Activated T-helper 1 cell treated with anti-CD3 and anti-CD28 coated beads, Interleukin-2, amount 50 U/mL, for 16 hours (primary cell): ENCODE results near the gene NR2F1-AS1.

Experiments used
- DNase-seq, 2 donors: peaks; one replicate each; pipeline ENCODE4 v3.0.0-alpha.2; 2020; ENCODE audit warnings: low read depth in 1 of 2, low spot score in 1 of 2

The NR2F1-AS1 gene

DNA sequence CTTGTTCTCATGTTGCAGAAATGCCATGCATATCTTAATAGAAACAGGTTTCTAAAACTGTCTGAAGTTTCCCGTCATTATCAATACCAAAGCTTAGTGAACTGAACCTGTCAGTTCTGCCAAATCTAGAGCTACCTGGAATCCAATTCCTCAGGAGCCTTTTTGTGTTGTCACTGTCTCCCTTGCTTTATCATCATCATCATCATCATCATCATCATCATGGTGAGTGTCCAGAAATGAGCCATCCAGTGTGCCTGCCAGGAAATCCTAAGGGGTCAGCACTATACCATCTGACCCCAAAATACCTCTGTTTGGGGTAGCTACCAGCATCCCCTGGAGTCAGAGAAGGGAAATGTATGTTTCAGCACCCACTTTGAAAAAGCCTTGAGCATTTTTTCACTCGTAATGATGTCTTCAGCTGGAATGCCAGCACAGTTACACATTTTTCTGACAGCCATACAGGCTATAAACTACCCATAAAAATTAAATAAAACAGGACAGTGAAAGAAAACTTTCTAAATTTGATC, 150.3 kb downstream of the NR2F1-AS1 start:
- DNase-seq: no peak

DNA sequence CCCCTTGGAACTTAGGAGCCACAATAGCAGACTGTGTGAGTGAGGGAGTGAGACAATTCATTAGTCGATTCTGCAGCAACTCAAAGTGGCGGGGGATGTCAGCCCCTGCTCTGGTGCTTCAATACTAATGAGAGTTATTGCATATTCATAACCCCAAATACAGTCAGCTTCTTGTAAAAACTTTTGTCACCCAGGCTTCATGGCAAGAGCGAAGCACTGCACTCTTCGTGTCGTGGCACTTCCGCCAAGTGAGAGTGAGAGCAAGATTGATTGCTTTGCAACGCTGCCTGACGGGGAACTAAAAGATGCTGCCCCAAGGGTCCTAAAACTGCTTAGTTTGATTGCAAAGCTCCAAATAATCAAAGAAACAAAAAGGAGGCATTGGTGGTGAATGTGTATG, 150.9 kb downstream of the NR2F1-AS1 start:
- DNase-seq: no peak

DNA sequence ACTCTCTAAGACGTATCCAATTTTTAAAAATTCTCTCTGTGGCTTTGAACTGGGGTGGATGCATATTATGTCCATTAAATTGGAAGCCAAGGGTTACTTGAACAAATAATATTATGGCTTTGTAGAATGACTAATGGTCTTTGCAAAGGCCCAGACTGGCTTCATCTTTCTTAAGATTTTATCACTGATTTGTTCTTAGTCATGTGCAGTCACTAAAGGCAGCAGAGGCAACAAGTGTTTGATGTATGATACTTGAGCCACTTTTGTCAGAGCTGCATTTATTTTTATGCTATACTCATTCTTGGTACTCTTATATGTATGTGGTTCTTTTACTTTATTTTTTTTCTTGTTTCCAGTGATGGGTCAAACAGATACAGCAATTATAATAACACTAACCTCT, 152.2 kb downstream of the NR2F1-AS1 start:
- DNase-seq: no peak

DNA sequence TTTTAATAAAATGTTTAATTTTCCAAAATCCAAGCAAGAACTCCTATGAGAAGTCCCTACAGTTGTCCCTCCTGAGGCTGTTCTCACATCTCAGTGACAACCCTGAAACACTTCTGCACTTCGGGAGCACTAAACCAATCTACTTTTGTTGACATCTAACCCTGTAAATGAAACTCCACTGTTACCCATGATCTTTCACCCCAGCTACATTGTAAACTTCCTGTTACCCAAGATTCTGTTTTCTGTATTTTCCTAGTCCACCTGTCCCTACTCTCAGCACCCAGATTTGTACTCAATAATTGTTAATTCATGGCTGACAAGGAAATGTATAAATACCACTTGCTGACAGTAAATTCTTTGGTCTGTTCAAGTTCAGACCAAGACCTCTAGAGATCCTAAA, 153.7 kb downstream of the NR2F1-AS1 start:
- no peak for DNase-seq

DNA sequence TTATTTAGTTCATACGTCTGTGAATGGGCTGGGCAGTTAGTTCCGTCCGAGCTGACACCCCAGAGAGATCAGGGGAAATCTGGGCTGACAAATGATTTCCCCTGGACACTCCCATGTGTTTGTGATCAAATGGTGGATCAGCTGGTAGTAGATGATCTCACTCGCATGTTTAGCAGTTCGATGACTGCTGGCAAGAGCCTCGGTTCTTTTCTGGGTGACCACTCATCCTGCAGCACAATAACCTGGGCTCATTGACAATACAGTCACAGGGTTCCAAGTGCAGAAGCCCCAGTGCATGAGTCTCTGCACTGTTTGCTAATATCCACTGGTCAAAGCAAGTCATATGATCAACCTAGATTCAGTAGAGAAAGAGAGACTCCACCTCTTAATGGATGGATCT, 155.9 kb downstream of the NR2F1-AS1 start:
- DNase-seq: no peak

DNA sequence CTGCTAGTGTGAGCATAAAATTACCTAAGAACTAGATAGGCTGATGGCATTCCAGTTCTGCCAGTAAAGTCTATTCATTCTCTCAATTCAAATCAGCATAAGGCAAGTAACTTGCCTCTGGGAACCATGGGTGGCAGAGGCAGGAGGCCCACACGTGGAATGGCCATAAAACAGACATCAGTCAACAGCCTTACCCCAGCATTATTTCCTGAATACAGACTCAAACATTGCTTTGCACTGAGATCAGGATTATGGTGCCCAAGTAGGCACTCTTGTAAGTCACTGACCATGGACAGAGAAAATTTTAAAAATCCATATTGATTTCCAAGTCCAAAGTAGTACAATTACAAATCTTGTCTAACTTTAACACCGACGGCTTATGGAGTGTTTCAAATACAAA, 157.7 kb downstream of the NR2F1-AS1 start:
- DNase-seq: no peak

DNA sequence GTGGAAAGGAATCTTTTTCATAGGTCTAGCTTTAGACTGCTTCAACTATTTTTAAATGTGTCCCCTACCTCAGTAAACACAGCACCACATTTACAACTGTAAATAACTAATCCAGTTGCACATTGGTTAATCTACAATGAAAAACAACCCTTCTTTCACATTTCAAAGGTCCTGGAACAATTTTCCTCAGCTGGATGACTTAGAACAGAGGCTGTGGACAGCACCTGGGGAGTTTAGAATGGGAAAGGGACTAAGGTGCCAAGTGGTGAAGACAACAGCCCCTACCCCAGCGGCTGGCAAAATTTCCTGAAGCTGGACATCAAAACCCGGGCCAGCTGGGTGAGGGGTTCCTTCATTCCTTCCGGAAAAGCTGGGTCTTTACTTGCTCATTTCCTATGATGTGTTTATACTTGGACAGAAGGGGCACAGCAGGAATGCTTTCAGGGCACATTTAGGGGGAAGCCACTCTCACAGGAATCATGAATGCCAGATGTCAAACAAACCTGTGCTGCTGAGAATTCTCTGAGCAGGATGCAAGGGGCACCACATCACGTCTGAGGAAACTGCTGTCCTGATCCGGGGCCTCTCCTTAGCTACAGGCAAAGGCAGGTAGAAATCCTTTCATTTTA, 158.3 kb downstream of the NR2F1-AS1 start:
- DNase-seq: no peak

DNA sequence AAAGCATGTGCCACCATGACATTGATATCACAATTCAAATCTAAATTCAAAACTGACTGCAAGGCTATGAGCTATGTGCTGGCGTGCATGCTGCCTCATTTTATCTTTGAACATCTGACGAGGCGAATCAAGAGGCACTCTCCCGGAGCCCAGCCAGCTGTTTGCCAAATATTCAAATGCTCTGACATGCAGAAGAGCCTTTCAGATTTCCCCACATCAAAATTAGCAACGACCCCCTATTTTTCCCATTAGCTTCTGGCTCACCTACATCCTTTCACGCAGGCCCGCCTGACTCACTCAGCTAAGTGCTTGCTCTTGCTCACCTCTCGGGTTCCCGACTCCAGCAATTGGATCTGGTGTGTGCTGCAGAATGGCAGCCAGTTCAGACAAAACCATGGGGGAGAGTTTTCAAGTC, 159.0 kb downstream of the NR2F1-AS1 start:
- no peak for DNase-seq

DNA sequence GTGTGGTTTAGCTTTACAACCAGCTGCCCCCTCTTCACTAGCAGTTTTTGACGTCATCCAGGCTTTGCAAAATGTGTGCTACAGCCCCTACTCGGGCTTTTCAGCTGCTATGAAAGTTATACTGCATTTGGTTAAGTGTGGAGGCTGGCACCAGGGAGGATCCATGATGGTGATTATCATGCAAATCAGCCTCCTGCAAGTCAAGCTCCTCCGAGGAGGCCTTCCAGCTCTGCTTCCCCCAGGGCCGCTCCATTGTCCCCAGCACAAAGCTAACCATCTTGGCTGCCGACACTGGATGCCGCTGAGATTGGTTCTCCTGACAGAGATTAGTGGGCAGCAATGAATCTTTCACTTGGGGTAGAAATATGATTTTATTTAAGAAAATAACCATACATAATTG, 159.6 kb downstream of the NR2F1-AS1 start:
- DNase-seq: no peak

DNA sequence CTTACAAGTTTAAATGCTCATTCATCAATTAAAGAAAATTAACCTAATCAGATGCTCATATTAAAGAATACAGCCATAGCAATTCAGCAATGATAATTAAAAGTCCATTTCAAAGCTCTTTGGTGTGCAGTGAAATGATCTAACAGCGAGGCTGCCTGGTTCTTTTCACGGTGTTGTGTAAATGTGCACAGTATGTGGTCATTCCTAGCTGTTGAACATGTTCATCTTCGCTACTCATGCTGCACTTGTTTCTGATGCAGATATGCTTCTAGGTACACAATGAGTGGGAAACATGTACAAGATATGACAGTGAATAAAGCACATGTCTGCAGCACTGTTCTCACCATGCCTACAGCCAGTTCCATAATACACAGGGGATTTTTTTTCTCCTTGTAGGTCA, 163.5 kb downstream of the NR2F1-AS1 start:
- DNase-seq: no peak

DNA sequence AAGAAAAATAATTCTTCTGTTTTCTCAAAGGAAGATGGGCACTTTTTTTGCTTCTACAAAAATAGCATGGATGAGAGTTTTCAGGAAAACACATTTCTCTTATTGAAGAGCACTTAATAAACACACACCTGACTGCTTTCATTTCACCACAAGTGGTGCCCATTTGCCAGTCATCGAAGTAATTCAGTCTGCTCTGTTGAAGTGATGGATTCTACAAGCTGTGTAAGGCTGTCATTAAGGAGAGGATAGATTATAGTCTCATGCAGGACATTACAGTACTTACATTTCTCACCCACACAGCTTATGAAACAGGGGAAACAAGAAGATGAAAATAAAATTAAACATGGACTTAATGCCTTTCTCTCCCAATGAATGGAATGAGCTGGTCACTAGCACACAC, 165.2 kb downstream of the NR2F1-AS1 start:
- no peak for DNase-seq

DNA sequence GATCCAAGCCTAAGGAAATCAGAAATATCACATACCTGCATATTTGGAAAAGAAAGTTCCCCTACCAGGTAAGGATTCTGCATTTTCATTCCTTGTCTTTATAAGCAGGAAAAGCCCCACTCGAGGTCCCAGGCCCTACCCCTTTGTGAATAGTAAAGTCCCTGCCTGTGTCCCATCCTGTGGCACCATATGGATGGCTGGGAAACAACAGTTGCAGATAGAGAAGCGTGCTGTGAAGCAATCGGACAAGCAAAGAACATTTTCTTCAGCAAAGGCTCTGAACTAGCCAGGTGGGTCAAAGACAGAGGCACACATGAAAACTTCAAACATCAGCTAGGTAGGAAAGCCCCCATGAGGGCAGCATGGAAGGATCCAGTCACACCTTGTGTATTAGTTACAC, 169.3 kb downstream of the NR2F1-AS1 start:
- no peak for DNase-seq

DNA sequence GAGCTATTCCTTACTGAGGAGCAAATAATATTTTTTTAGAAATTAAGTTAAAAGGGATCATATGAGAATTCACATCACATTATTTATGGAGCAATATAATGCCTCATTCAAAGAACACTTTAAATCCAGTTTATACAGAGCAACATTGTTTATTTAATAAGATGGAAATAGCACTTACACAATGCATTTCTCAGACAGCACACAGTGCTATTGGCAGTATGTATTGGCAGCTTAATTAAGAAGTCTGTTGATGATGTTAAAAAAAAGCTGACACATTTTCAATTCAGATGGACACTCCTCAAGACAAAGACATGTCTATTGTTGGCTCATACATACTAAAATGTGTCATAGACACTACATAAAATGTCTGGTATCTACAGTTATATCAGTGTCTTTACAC, 171.3 kb downstream of the NR2F1-AS1 start:
- DNase-seq: no peak

DNA sequence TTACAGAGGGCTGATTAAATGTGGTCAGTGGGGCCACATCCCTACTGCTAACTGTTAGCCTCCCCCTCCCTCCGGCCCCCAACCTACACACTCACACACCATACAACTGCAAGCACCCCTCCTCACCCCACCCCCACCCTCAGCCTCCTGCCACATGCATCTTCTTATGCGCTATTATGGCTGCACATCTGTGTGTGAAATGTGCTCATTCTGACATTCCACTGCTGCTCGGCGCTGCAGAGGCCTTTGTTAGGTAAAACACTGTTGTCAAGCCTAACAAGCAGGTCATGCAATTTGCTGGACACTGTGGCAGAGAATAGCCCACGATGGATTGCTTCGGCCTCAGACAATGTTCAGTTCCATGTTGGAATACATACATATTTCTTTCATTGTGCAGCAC, 173.6 kb downstream of the NR2F1-AS1 start:
- no peak for DNase-seq

DNA sequence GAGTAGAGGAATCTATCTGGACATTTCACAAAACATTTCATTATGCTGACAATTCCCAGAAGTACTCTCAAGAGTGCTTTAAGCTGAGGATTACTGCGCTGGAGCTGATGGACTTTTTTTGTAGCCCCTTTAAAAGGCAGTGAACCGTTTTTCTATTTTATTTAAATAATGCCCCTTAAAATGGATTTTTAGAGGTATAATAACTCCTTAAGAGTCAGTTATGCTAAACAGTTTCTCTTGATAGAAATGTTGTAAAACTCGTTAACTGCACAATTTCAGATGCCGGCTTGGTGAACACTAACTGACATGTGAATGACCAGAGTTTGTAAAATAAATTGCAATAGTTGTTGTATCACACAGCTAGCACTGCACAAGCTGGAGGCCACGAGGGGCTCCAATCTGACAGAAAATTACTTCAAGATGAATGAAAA, 174.0 kb downstream of the NR2F1-AS1 start:
- no peak for DNase-seq

DNA sequence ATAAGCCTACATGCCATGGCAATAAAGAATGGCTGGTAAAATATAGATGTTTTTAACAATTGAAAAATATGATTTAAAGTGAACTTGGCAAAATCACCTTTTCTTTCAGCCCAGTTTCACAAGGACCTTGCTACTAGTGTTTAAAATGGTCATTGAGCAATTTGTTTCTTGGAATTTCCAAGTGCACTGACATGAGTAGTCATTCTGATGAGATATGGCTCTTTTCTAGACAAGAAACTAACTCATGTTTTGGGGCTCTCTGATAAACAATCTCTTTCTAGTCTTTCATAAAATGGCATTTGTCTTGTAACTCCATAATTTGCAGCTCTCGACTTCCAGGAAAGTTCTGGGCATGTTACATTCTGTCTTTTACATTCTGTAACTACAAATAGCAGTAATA, 176.8 kb downstream of the NR2F1-AS1 start:
- no peak for DNase-seq

DNA sequence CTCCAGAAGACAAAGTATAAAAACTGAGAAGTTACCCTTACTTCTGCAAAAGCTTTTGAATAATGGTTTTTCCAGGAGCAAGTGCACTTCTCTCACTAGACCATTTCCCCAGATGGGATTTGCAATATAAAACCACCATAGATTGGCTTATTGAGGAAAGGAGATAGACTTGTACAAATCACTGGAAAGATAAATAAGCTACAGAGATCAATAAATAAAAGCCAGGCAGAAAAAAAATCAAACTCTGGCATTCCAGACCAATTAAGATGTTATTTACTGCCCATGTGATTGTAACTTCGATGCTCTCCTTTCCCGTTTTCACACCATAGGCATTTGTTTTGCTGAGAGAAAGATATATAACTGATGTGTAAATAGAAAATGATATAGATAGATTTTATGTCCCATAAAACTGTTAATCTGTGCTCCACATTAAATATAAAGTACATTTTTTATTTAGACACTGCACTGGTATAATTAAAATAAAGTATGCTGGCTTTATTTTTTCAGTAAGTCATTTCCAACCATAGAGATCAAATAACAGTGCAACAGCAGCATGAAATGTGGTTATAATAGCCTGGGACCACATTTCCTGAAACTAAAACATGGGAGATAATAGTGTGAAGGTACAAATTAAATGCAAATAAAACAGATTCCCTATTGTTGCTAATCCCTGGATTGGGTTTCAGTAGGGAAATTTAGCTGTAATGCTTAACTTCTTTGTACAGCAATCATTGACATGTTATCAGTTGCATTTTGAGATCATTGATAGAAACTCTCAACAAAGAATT, 177.7 kb downstream of the NR2F1-AS1 start:
- DNase-seq: no peak

DNA sequence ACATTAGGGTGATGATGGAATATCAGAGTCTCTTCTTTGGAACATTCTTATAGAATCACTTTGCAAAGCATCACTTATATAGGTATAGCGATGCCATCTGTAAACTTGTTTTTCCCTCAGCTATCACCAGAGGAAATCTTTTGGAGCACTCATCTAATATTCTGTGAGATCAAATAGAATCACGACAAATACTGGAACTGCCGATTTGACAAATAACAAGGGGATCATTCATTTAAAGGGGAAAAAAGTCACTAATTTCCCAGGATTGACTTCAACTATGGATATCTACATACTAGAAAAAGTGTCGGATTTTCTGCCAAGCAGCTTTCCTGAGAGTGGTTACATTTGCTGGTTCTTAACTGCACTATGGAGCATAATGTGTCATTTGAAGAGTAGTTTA, 178.6 kb downstream of the NR2F1-AS1 start:
- no peak for DNase-seq

DNA sequence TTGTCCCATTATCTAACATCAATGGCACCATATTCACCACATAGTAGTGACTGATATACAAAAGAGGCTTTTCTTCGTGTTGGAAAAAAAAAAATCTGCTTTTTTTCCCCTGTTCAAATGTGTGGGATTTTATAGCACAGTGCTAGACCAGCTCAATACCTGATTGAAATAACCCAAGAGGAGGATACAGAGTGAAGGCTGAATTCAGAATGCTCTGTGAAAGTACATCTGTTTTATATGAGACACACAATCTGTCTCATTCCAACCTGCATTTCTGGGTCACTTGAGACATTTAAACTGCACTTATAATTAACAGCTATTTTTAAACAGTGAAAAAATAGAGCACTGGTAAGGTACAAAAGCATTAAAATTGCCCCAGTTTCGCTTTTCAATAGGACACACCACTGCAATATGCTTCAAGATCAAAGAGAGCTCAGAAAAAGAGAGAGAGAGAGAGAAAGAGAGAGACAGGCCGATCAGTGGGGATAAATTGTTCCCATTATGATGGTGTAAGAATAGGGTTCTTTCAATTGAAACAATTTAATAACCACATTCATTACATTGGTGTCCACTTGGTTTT, 179.3 kb downstream of the NR2F1-AS1 start:
- no peak for DNase-seq

DNA sequence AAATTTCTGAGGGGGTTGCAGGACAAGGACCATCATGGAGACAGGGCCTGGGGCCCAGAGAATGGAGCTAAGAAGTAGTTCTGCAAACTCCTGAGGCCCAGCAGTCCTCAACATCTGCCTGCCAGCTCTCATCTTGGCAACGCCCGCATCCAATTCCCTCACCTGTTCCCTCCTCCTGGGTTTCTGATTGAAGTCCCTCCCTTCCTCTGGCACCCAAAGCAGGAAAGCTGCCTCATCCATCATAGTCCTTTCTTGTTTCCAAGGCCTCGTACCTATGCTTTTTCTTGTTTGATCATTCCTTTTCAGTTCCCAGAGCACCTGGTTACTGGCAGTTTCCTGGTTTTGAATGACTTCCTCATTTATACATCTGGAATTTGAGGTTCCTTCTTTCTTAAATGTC, 181.3 kb downstream of the NR2F1-AS1 start:
- DNase-seq: no peak

DNA sequence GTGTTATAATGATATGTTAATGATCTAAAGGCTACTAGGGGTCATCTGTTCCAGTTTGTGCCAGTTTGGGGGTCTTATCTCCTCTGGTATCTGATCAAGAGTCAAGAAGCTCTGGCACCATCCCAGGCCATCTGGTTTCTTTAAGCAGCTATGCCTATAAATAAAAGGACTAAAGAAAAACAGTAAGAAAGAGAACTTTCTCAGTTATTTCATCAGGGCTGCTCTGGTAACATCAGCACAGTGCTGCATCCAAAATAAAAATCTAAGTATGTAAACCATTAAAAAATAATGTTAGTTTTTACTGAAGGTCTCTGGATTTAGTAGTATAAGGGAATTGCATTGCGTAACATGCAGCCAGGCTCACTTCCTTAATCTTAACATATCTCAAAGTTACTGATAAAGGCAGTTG, 185.0 kb downstream of the NR2F1-AS1 start:
- no peak for DNase-seq

DNA sequence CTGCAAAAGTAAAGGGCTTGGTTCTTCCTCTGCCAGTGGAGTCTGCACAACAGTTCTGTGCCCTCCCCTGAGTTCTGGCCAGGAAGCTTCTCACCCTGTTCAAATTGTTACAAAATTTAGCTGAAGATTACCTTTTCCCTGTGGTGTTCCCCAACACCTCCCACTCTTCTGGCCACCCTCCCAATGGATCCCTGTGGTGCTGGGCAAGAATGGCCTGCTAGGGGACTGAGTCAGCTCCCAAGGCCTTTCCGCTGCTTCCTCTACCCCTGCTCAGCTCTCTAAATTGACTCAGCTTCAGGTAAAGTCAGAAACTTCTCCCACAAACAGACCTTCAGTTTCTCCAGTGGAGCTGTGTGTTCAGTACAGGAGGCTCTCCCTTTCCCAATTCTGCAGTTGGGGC, 186.0 kb downstream of the NR2F1-AS1 start:
- DNase-seq: no peak
